ENCODE data around the gene NADSYN1.

Gene NADSYN1

DNA sequence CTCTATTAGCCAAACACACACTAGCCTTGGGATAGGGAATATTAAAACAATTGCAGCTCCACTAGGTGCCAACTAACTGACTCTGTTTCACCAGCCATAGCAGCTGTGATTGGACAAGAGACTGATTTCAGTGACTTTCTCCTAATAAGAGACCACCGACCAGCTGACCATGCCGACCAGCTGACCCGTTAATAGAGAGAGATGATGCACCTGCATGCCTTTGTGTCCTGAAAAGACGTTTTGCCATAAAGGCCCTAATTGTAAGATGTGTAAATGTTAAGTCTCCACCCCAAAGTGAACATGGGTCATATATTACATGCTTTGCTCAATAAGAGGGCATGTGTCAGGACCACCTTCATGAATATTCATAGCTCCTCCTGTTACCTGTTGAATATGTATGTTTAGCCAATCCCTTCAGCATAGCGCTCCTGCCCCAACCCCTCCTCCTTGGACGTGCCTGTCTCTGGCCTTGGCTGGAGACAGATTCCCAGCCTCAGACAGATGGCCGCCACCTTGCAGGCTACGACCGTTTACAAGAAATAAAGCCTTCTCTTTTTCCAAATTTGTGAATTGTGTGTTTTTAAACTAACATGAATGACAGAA lies 1.3 kb upstream of the NADSYN1 start:
- no peak for DNase-seq (ENCODE audit: low read depth)

GRCh38 chr11:71452199-71453036 lies 585 bp upstream of the NADSYN1 start:
- peak; percentile 66 for DNase-seq (ENCODE audit: low read depth)

DNA sequence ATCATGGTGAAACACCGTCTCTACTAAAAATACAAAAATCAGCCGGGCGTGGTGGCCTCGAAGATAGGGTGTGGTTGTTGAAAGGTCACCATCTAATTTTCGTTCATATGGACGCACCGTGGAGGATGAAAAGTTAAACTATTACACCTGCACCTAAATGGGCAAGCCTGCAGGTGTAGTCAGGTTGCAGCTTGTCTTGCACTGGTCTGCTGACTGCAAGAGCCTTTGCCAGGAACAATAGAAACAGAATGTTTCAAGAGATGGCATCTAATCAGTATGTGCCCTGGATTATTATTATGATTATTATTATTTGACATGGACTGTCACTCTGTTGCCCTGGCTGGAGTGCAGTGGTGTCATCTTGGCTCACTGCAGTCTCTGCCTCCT lies 908 bp downstream of the NADSYN1 start:
- no peak for DNase-seq (ENCODE audit: low read depth)

GRCh38 chr11:71454470-71455113 lies 1.6 kb downstream of the NADSYN1 start:
- no peak for DNase-seq (ENCODE audit: low read depth)

DNA sequence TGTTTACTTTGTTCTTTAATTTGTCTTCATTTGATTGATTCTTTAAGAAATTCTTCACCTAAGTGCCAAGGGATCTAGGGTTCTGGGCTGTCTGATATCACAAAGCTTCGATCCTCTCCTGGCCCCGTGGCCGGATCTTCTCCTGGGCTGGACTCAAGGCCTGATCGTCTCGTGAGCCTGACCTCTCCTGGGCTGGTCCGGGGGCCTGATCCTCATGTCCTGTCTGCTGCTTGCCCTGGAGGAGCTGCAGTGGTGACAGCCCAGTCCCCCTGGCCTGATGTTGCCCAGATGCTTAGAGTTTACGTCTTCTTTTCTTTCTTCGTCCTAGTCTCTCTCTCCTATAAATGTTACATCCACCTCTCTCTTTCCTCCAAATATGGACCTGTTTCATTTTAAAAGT lies 3.3 kb downstream of the NADSYN1 start:
- no peak for DNase-seq (ENCODE audit: low read depth)

GRCh38 chr11:71456831-71457230 lies 3.8 kb downstream of the NADSYN1 start:
- DNase-seq (ENCODE audit: low read depth) = no peak

DNA sequence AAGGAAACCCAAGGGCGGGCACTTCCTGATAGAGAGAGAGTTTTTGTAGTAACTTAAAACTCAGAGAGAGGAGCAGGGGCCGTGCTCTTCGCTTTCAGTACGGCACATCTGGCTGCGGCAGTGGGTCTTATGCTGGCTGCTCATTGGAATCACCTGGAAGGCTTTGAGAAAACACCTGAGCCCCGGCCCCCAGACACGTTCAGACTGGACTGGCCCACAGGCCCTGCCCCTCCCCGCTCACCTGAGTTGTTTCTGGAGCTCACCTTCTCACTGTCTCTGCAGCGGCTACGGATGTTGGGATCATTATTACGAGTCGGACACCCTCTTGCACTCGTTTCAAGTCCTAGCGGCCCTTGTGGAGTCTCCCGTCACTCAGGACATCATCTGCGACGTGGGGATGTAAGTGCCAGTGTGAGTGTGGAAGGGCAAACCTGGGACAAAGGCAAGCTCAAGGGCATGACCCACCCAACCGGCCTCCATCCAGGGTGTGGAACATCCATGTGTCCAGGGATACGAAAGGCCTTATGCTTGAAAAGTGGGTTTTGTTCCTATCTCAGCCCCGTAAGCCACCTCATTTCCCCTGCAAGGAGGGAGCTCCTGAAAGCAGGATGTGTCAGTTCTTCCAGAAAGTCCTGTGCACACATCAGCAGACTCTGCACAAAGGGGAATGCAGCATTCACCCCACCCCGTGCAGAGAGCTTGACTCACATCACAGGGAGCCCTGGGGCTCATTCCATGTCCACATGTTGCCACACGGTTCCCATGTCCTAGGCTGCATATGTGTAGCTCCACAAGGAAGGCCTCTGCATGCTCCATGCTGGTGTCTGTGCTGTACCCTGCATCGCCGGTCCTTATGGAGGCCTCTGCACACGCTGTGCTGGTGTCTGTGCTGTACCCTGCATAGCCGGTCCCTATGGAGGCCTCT lies 5.4 kb downstream of the NADSYN1 start:
- DNase-seq (ENCODE audit: low read depth) = no peak

DNA sequence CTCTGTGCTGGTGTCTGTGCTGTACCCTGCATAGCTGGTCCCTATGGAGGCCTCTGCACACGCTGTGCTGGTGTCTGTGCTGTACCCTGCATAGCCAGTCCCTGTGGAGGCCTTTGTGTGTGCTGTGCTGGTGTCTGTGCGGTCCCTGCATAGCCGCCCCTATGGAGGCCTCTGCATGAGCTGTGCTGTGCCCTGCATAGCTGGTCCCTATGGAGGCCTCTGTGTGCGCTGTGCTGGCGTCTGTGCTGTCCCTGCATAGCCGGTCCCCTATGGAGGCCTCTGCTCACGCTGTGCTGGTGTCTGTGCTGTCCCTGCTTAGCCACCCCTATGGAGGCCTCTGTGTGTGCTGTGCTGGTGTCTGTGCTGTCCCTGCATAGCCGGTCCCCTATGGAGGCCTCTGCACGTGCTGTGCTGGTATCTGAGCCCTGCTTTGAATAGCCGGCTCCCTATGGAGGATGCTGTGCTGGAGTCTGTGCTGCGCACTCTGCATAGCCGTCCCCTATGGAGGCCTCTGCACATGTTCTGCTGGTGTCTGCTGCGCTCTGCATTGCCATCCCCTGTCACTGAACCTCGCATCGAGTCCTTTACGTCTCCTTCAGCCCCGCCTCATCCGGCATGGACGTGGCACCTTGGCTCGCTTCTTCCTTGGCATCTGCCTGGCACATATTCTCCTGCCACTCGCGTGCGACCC lies 6.2 kb downstream of the NADSYN1 start:
- DNase-seq (ENCODE audit: low read depth) = no peak

GRCh38 chr11:71459767-71460320 lies 6.8 kb downstream of the NADSYN1 start:
- DNase-seq (ENCODE audit: low read depth) = no peak

GRCh38 chr11:71461696-71462095 lies 8.7 kb downstream of the NADSYN1 start:
- DNase-seq (ENCODE audit: low read depth) = no peak

DNA sequence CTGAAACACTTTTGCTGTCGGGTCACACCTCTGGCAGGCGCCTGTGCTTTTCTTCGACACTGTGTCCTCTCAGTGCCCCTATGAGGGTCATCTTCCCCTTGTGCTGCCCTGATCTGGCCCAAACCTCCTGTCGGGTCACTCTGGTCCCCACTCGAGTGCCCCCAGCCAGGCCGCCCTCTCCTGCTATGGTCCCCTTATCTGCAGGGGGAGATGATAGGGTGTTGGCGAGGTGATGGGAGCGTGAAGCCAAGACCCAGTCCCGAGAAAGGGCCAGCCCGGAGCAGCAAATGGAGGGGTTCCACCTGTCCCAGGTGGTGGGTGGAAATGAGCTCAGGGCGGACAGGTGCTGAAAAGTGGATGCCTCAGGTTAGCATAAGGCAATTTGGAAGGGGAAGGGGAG lies 9.7 kb downstream of the NADSYN1 start:
- no peak for DNase-seq (ENCODE audit: low read depth)

- no peak for DNase-seq (ENCODE audit: low read depth)
These were observed 10.6 kb downstream of the NADSYN1 start for GRCh38 chr11:71463331-71464211.

DNA sequence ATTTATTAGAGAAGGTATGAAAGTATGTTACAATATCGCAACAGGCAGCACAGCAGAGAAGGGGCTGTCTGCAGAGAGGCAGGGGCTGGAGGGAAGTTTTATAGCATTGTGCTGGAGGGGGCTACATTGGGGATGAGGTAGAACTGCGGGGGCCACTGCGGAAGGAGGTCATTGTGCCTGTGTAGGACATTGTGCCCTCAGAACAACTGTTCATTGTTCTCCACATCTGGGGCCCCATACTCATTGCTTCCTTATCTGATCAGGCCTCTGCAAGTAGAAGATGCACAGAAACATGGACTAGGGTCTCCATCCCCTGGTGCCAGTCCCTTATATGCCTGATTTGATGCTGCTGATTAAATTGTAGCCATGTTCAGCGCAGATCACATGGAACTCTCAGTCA lies 12.1 kb downstream of the NADSYN1 start:
- DNase-seq (ENCODE audit: low read depth) = no peak

DNA sequence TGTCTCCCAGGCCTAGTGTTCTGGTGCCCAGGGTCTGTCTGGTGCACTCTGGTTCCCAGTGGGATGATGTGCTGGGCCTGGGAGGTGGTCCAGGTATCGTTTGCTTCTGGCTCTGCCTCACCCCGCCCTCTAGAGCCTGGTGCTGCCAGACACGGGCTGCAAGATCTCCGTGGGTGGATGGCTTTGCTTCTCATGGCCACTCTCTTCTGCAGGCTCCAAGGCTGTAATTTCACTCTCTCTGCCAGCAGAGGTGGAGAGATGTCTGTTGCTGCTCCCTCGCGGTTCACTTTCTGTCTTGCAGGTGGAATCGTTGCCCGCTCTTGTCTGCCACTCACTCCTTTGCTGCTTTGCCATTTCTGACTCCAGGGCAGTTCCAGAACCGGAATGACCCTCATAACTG lies 13.4 kb downstream of the NADSYN1 start:
- DNase-seq (ENCODE audit: low read depth) = no peak

DNA sequence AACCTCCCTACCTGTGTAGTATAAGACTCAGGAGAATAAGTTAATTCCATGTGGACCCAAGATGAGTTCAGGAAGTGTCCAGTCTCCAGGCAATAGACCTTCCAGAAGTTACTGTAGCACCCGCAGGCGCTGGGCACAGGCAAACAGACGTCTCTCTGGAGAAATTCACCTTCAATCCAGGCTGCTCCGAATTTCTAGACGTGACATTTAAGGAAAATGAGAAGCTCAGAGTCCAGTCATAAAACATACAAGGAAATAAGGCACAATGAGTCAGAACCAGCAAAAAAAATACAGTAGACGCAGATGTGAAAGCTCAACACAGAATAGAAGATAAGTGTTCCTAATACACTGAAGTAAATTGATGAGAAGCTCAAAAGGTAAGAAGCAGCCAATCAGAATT lies 14.2 kb downstream of the NADSYN1 start:
- DNase-seq (ENCODE audit: low read depth) = no peak

GRCh38 chr11:71470946-71471345 lies 17.9 kb downstream of the NADSYN1 start:
- DNase-seq (ENCODE audit: low read depth) = no peak

- no peak for DNase-seq (ENCODE audit: low read depth)
These were observed 19.4 kb downstream of the NADSYN1 start for GRCh38 chr11:71472357-71472885.

DNA sequence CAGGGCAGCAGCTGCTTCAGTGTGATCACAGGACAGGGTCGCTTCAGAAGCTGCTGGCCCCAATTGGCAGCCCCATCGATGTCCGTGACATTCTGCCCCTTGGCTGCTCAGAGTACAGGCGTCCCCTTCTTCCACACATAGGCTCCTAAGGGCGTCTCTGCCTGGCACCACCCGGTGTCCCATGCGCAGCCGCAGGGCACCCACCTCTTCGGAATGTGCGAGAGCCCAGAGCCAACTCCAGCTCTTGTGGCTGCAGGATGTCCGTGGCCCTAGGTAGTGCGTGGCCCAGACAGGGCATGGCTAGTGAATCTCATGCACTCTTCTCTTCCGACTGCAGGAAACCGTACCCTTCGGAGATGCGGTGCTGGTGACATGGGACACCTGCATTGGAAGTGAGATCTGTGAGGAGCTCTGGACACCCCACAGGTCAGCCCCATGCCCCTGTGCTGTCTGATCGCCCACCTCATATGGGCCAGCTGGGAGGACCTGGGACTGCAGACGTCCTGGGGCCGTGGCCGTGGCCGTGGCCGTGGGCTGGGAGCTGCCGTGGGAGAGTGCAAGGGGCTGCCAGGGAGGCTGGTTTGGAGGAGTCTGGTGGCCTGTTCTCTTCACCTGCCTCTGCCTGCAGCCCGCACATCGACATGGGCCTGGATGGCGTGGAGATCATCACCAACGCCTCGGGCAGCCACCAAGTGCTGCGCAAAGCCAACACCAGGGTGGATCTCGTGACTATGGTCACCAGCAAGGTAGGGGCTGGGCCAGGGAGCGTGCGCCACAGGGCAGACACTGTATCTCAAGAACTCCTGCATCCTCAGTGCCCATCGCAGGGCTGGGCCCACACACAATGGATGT lies 20.2 kb downstream of the NADSYN1 start:
- DNase-seq (ENCODE audit: low read depth) = no peak

DNA sequence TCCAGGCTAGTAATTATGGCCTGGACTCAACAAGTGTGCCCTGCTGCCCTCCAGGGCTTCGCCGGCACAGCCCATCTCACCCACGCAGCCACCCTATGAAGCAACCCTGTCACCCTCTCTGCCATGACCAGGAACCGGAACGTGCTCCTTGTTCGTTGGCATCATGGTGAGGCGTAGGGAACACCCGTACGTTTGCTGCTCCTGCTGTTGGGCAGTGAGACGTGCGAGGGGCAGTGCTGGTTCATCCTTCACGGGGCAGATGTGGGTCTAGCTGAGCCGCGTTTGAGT lies 20.7 kb downstream of the NADSYN1 start:
- DNase-seq (ENCODE audit: low read depth) = no peak

Data from iris pigment epithelial cell (primary cell).